ENCODE results near the gene CD247. TPM values are rescaled to one million over a fixed set of nuclear protein-coding genes. Genes with fewer than 3 reads are reported as not detected.

The CD247 gene
- total RNA-seq, 1 donor from 2014 or later, result not detected

DNA sequence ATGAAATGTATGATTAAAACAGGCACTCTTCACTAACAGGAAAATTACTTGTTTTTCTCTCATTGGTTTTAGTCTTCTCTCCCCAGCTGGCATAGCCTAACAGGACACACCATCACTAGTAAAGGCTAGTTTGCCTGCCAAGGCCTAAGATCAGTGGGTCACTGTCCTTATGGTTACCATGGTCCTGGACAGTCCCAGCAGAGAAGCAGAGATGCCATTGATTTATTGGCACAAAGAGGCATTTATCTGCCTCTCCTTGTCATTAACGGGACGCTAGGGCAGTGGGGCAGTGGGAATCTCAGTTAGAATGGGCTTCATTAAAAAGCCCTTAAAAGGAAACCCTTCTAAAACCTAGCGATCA is 13.9 kb downstream of the CD247 start:
- TF ChIP-seq, protein P1, sequence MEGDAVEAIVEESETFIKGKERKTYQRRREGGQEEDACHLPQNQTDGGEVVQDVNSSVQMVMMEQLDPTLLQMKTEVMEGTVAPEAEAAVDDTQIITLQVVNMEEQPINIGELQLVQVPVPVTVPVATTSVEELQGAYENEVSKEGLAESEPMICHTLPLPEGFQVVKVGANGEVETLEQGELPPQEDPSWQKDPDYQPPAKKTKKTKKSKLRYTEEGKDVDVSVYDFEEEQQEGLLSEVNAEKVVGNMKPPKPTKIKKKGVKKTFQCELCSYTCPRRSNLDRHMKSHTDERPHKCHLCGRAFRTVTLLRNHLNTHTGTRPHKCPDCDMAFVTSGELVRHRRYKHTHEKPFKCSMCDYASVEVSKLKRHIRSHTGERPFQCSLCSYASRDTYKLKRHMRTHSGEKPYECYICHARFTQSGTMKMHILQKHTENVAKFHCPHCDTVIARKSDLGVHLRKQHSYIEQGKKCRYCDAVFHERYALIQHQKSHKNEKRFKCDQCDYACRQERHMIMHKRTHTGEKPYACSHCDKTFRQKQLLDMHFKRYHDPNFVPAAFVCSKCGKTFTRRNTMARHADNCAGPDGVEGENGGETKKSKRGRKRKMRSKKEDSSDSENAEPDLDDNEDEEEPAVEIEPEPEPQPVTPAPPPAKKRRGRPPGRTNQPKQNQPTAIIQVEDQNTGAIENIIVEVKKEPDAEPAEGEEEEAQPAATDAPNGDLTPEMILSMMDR (IDR thresholded peaks at IDR 0.05), result no peak
- Mint-ChIP-seq H3K4me1 (ENCODE audit: unreplicated experiment) (no peaks in the 10 kb centered on the region), H3K9me3 (ENCODE audit: unreplicated experiment) (no peaks in the 10 kb centered on the region), H3K27ac (ENCODE audit: unreplicated experiment) (no peak overlapping the region), H3K36me3 (ENCODE audit: unreplicated experiment) (no peaks in the 10 kb centered on the region), H3K27me3 (ENCODE audit: unreplicated experiment) (peaks cover 53% of the 10 kb centered on the region), H3K4me3 (ENCODE audit: unreplicated experiment) (no peak overlapping the region)
- DNase-seq (ENCODE audit: extremely low spot score, unreplicated experiment), result no peak

DNA sequence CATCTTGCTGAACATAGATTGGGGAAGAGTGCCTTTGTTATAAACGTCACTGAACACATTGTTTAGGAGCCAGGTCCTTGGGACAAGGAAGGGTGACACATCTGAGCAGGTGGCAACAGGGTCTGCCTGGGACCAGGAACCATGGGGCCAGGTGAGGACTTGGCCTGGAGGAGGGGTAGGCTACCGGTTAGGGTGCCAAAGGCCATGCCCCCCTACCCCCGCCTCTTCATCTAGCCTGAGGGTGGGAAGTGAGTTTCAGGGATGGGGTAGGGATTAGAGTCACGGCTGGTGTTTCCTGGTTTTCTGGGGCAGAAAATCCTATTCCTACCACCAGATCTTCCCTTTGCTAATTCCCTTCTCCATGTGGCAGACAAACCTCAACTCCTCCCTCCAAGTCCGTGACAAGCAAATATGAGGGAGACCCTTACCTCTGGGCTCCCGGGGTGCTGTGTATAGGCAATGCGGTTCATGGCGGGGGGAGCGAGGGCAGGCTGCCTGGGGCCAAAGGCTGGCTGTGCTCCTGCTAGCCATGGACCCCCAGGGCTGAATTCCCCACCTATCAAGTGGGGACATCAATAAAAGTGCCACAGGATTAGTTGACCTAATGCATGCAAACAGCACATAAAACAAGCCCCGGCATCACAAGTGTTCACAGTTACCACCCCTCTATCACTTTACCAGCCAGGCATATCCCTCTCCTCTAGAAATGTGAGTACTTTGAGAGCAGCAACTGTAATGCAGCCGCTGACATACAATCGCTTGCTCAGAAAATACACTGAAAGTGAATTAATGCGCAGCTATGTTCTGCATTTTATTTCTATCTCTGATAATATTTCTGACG is 14.5 kb downstream of the CD247 start:
- Mint-ChIP-seq H3K4me1 (ENCODE audit: unreplicated experiment) (no peaks in the 10 kb centered on the region), H3K27me3 (ENCODE audit: unreplicated experiment) (peaks cover 53% of the 10 kb centered on the region), H3K36me3 (ENCODE audit: unreplicated experiment) (no peaks in the 10 kb centered on the region), H3K9me3 (ENCODE audit: unreplicated experiment) (no peaks in the 10 kb centered on the region), H3K27ac (ENCODE audit: unreplicated experiment) (no peak overlapping the region), H3K4me3 (ENCODE audit: unreplicated experiment) (no peak overlapping the region)
- TF ChIP-seq, protein P1 (IDR thresholded peaks at IDR 0.05), result no peak
- DNase-seq (ENCODE audit: extremely low spot score, unreplicated experiment), result no peak

DNA sequence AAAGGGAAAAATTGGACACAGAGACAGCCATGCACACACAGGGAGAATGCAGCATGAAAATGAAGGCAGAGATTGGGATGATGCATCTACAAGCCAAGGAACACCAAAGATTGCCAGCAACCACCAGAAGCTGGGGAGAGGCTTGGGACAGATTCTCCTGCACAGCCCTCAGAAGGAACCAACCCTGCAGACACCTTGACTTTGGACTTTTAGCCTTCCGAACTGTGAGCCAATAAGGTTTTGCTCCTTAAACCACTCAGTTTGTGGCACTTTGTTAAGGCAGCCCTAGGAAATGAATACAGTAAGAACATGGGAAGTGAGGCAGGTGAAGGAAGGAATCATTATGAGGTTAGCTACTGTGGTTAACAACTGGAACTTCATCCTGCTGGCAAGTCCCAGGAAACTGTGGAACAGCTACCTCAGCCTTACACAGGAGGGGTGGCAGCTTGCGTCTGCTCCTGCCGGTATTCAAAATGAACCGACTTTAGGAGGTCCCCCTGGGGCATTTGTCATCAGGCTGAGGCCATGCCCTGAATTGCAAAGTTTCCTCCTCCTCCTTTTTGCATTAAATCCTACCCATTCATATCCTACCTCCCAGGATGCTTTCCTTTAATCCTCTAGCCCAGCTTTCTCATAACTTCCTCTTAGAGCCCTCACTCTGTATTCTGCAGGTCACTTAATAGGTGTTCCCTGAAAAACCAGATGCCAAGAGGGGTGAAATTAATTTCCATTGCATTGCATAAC is 15.4 kb downstream of the CD247 start:
- Mint-ChIP-seq H3K4me1 (ENCODE audit: unreplicated experiment) (no peaks in the 10 kb centered on the region), H3K9me3 (ENCODE audit: unreplicated experiment) (no peaks in the 10 kb centered on the region), H3K27ac (ENCODE audit: unreplicated experiment) (no peak overlapping the region), H3K4me3 (ENCODE audit: unreplicated experiment) (no peak overlapping the region), H3K27me3 (ENCODE audit: unreplicated experiment) (peaks cover 58% of the 10 kb centered on the region), H3K36me3 (ENCODE audit: unreplicated experiment) (no peaks in the 10 kb centered on the region)
- TF ChIP-seq, protein P1 (IDR thresholded peaks at IDR 0.05), result no peak
- no peak for DNase-seq (ENCODE audit: extremely low spot score, unreplicated experiment)

DNA sequence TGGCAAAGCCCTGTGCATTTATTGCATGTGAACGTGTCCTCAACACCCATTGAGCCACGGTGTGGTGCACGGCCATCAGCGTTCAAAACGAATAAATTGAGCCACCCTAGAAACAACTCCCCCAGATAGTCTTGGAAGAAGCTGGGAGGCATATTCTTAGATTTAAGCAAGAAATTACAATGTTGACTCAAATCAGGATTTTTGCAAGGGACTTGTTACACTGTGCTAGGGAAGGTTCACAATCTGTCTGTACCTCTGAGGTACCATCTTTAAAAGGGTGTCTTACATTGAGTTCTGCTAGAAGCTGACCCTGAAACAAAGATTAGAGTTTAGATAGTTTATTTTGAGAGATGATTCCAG is 16.2 kb downstream of the CD247 start:
- H3K27ac Mint-ChIP-seq (ENCODE audit: unreplicated experiment), result no peak overlapping the region
- no peaks in the 10 kb centered on the region for H3K4me1 Mint-ChIP-seq (ENCODE audit: unreplicated experiment)

More for the DNA sequence above, 16.2 kb downstream of the CD247 start:
- H3K36me3 Mint-ChIP-seq (ENCODE audit: unreplicated experiment), result no peaks in the 10 kb centered on the region
- no peak overlapping the region for H3K4me3 Mint-ChIP-seq (ENCODE audit: unreplicated experiment)
- no peaks in the 10 kb centered on the region for H3K9me3 Mint-ChIP-seq (ENCODE audit: unreplicated experiment)
- no peak for DNase-seq (ENCODE audit: extremely low spot score, unreplicated experiment)
- H3K27me3 Mint-ChIP-seq (ENCODE audit: unreplicated experiment), result peaks cover 66% of the 10 kb centered on the region
- TF ChIP-seq, protein P1 (IDR thresholded peaks at IDR 0.05), result no peak

Data from osteocyte (in vitro differentiated cells).